Measurements from ENCODE around the gene TPPP2. TPM values are rescaled to one million over a fixed set of nuclear protein-coding genes. Genes with fewer than 3 reads are reported as not detected.
"Not testable (repeated sequence)": the region's sequence is repeated elsewhere in the genome, so short reads cannot be mapped to it uniquely, and the experiment has no call there.

The TPPP2 gene
- not detected in 2 replicates for total RNA-seq (2014; rRNA removed; shearing (Covaris generic))

GRCh38 chr14:21029917-21030316 lies at the start of gene TPPP2:
Gene TPPP2 (plus strand): TSS chr14:21030217. CDS start chr14:21030582, 365 bp downstream.
- no peak for DNase-seq (ENCODE audit: low read depth)

DNA sequence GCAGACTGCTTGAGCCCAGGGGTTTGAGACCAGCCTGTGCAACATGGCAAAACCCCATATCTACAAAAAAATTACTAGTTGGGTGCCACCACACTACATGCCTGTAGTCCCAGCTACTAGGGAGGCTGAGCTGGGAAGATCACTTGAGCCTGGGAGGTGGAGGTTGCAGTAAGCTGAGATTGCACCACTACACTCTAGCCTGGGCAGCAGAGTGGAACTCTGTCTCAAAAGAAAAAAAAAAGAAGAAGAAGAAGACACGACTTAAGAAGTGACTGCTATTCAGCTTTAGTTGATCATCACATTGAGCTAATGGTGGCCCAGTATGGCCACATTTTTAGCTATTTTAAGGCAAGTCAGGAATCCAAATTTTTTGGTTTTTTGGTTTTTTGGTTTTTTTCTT lies 49.1 kb upstream of the TPPP2 start:
- DNase-seq (ENCODE audit: low read depth), result no peak

GRCh38 chr14:20982646-20983369 lies 47.2 kb upstream of the TPPP2 start:
- no peak for DNase-seq (ENCODE audit: low read depth)

DNA sequence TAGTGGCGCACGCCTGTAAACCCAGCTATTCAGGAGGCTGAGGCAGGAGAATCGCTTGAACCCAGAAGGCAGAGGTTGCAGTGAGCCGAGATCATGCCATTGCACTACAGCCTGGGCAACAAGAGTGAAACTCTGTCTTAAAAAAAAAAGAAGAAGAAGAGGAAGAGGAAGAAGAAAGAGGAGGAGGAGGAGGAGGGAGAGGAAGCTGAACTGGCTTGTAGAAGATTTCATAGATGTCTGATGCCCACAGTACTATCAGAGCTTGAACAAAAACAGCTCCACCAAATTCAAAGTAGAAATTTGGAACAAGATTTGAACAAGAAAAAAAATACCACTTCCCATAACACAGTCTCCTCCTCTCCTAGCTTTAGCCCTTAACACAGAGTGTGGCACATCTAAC lies 44.4 kb upstream of the TPPP2 start:
- not testable (repeated sequence) for DNase-seq (ENCODE audit: low read depth)

DNA sequence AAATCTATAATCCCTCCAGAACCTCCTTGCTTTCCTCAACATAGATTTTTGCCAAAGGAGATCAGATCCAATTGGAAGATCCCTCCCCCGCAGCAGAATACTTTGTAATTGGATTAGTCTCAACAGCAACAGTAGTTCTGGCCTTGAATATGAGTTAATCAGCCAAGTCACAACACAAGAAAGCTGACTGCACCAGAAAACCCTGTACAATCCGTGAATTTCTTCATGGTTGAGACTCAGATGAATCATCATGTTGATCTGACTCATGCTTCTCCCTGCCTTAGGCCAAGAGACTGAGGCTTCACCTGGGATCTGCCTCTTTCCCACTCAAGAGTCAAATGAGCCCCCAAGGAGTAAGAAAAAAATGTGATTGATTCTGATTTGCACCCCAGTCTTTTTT lies 43.2 kb upstream of the TPPP2 start:
- peak; percentile 91 for DNase-seq (ENCODE audit: low read depth)

DNA sequence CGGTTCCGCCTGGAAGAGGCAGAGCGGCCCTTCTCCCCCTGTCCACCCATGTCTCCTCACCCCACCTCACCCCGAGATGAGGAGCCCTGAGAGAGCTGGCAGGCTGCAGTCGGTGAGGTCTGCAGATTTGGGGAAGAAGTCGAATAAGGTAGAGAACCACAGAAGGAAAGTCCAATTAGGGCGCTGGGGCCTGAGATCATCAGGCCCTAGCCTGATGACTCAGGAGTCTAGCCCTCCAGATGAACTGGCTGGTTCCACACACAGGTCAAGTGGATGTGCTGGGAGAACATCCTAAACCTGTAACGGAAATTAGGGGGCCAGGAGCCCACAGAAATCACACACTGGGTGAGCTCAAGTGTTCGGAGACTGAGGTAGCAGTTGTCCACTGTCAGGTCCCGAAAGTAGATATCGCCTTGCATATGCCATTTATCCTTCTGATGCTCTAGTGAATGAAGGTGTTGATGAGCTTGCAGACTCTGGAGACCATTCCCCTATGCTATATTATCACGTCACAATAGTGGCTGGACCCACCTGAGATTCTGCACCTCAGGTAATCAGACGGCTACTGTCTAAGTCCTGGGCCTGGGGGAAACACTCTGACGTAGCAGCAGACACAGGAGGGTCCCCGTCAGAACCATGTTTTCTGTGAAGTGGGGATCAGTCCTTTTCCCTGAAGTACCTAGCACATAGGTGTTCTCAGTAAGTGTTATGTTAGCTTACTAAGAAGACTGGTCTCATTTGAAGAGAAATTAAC lies 41.1 kb upstream of the TPPP2 start:
- peak; percentile 15 for DNase-seq (ENCODE audit: low read depth)

DNA sequence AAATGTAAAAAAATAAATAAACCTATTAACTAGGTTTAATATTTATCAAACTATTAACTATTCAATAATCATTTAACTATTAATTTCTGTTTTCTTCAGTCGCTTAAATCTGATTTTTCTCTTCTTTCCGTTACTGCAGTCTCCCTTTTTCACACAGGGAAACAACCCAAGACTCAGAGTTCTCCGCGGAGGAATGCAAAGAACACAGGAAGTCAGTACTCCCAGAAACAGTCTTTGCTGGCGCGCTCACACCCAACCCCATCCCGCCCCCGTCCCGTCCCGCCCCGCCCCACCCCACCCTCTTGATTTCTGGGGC lies 40.6 kb upstream of the TPPP2 start:
- DNase-seq (ENCODE audit: low read depth), result no peak

DNA sequence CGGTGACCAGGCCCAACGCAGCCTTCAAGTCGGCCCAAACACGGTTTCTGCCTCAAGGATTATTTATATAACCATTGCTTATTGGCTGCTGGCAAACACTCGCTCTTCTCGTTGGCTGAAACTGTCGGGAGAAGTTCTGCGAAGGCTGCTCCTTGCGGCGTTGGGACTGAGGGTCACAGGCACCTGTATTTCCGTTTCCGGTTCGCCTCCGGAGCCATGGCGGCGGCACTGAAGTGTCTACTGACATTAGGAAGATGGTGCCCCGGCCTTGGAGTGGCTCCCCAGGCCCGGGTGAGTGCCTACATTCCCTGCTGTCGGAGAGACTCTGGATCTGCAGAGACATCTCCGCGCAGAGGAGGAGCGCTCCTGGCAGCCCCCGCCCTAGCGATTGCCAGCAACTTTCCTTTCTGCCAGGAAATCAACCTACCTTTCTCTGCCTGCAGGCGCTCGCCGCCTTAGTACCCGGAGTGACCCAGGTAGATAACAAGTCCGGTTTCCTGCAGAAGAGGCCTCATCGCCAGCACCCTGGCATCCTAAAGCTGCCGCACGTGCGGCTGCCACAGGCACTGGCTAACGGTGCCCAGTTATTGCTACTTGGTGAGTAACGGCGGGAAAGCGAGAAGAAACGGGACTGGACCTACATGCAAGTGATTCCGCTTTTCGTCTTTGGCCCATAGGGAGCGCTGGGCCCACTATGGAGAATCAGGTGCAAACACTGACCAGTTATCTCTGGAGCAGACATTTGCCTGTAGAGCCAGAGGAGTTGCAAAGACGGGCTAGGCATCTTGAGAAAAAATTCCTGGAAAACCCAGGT lies 40.0 kb upstream of the TPPP2 start, which contains the start of gene METTL17:
METTL17 (plus strand) TSS at position 194 of the 814 bp plus-strand sequence; CDS start at position 217, 23 bp downstream.
- peak; percentile 98 for DNase-seq (ENCODE audit: low read depth)

GRCh38 chr14:20996521-20996920 lies 33.5 kb upstream of the TPPP2 start:
- no peak for DNase-seq (ENCODE audit: low read depth)

DNA sequence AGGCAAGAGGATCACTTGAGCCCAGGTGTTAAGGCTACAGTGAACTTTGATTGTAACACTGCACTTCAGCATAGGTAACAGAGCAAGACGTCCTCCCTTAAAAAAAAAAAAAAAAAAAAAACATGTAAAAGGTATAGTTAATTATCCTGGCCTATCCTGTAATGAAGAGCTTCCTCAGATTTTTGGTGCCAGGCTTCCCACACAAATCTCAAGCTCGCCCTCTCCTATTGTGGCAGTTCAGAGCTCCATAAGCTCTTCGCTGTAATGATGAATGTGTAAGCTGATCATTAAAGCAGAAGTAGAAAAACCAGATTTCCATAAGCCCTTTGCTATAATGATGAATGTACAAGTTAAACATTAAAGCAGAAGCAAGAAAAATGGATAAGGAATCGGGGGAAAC lies 32.9 kb upstream of the TPPP2 start:
- DNase-seq (ENCODE audit: low read depth), result no peak

DNA sequence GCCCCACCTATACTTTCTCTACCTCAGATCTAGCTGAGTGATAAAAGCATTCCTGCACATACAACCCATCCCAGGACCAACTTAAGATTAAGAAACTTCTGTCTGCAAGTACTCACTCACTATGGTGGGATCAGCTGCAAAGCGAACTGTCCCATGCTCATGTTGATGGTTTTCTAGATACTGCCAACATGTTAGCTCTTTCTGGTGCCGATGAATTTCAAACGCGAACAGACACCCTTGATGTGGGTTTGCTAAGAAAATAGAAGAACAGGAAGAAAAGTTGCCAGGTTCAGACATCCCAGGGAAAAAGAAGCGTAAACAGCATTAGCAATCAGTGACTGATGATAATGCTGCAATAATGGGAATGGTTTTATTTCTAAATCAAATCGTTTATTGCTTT lies 32.5 kb upstream of the TPPP2 start:
- no peak for DNase-seq (ENCODE audit: low read depth)

GRCh38 chr14:20998139-20998538 lies 31.9 kb upstream of the TPPP2 start:
- no peak for DNase-seq (ENCODE audit: low read depth)

GRCh38 chr14:20998674-20999366 lies 31.2 kb upstream of the TPPP2 start, which contains the start of gene SLC39A2:
Gene SLC39A2 (plus strand): TSS chr14:20999293. CDS start chr14:20999447, 154 bp downstream.
- DNase-seq (ENCODE audit: low read depth), result peak; percentile 69

- no peak for DNase-seq (ENCODE audit: low read depth)
These were observed 30.4 kb upstream of the TPPP2 start for GRCh38 chr14:20999591-20999990.

DNA sequence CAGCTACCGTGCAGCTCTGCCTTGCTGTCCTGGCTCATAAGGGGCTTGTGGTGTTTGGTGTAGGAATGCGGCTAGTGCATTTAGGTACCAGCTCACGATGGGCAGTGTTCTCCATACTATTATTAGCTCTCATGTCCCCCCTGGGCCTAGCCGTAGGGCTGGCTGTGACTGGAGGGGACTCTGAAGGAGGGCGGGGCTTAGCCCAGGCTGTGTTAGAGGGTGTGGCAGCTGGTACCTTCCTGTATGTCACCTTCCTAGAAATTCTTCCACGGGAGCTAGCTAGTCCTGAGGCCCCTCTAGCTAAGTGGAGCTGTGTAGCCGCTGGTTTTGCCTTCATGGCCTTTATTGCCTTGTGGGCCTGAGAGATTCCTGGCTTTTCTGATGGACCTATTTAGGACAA lies 28.8 kb upstream of the TPPP2 start:
- DNase-seq (ENCODE audit: low read depth), result no peak

DNA sequence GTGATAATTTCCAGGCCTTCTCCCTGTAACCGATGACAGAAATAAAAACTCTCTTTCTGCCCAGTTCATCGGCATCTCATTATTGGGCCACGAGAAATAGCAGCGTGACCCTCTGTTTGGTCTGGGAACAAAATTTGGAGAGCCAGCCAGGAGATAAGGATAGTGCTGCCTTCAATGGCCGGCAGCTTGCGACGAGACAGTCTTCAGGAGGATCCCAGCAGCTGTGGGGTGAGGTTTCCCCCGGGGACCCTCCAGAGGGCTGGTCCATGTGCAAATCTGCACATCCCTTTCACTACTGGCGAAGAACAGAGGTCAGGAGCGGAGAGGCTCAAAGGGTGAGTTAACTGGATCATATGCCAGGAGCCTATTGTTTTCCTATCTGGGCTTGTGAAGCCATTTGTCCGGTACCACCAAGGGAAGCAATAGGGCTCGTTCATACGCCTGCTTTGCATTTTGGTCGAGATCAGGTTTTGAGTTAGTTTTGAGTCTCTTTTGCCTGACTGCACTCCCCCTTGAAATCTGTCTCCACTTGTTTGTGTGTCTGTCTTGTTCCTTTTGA lies 26.1 kb upstream of the TPPP2 start:
- DNase-seq (ENCODE audit: low read depth), result no peak

- not testable (repeated sequence) for DNase-seq (ENCODE audit: low read depth)
These were observed 20.3 kb upstream of the TPPP2 start for GRCh38 chr14:21009721-21010120.

DNA sequence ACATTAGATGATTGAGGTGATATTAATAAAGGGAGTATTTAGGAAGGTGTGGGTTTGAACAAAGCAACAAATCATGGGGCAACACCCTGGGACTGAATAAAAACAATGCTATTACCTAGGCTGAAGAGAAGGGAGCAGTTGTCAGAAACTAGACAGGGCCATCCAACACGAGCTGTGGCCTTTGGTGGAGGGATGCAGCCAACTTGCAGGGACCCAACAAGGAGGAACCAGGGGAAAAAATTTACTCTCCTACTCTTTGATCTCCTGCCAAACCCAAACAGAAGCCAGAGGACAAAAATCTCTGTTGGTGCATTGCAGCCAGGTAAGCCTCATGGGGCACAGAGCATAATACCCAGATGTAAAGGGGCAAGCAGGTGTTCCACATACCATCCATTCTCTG lies 18.9 kb upstream of the TPPP2 start:
- DNase-seq (ENCODE audit: low read depth), result no peak

DNA sequence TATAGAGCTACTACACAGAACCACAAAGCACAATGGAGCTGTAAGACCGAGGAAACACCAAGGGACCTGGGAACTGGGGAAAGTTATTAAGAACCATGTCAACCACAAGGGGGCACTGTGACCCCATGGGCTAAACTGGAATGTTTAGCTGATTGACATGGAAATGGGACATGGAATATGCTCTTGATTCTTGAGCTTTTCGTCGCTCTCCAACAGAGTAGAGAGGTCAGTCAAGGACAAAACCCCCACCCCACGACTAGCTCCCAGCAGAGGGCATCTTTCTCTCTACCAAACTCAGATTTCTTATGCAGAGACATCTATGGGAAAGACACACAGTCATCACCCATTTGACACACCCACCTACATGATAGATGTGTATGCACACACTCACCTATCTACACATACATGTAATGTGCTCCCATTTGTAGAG lies 15.2 kb upstream of the TPPP2 start:
- DNase-seq (ENCODE audit: low read depth), result peak; percentile 86

- DNase-seq (ENCODE audit: low read depth), result no peak
These were observed 14.7 kb upstream of the TPPP2 start for GRCh38 chr14:21015312-21015711.

Data from Daoy (cell line).